Stimulated activated CD8-positive, alpha-beta memory T cell treated with anti-CD3 and anti-CD28 coated beads, Interleukin-7, amount 100 ng/mL, for 1 hour (primary cell): ENCODE measurements around the gene STRIP1.

ENCODE experiments used
- DNase-seq, 2 donors: peaks; one replicate each; pipeline ENCODE4 v3.0.0-alpha.2; 2020; ENCODE audit warnings: low read depth in 2 of 2

STRIP1 gene

GRCh38 chr1:110049801-110050601 is 15.6 kb downstream of the STRIP1 start:
- DNase-seq, result no peak

- no peak for DNase-seq
These were observed 16.3 kb downstream of the STRIP1 start for GRCh38 chr1:110050602-110051261.

GRCh38 chr1:110051262-110051648 is 16.8 kb downstream of the STRIP1 start:
- DNase-seq, result no peak

- DNase-seq, result peak; percentile 30 to 50
These were observed 19.4 kb downstream of the STRIP1 start for GRCh38 chr1:110053552-110054428.

GRCh38 chr1:110055493-110056284 is 21.3 kb downstream of the STRIP1 start:
- DNase-seq, result no peak

- no peak for DNase-seq
These were observed 21.9 kb downstream of the STRIP1 start for GRCh38 chr1:110056285-110056683.

- DNase-seq, result no peak
These were observed 22.4 kb downstream of the STRIP1 start for GRCh38 chr1:110056776-110057175.

- no peak for DNase-seq
These were observed 23.6 kb downstream of the STRIP1 start for GRCh38 chr1:110057963-110058518.

- no peak for DNase-seq
These were observed 24.2 kb downstream of the STRIP1 start for GRCh38 chr1:110058591-110058990.

GRCh38 chr1:110059133-110059863 is 24.9 kb downstream of the STRIP1 start:
- DNase-seq, result no peak

GRCh38 chr1:110060034-110060661 is 25.7 kb downstream of the STRIP1 start:
- peak; percentile 36 to 50 for DNase-seq

GRCh38 chr1:110060662-110061060 is 26.2 kb downstream of the STRIP1 start:
- DNase-seq, result no peak

GRCh38 chr1:110061341-110061740 is 26.9 kb downstream of the STRIP1 start:
- no peak for DNase-seq

GRCh38 chr1:110062612-110063011 is 28.2 kb downstream of the STRIP1 start:
- no peak for DNase-seq

- DNase-seq, result no peak
These were observed 29.4 kb downstream of the STRIP1 start for GRCh38 chr1:110063781-110064180.

GRCh38 chr1:110064576-110065337 is 30.3 kb downstream of the STRIP1 start:
- no peak for DNase-seq

- DNase-seq, result no peak
These were observed 31.4 kb downstream of the STRIP1 start for GRCh38 chr1:110065841-110066240.

GRCh38 chr1:110067479-110067892 is 33.1 kb downstream of the STRIP1 start:
- no peak for DNase-seq
